Psoas muscle (tissue), 8 donors: Measurements from ENCODE around the gene RPL13. TPM values are rescaled to one million over a fixed set of nuclear protein-coding genes. Genes with fewer than 3 reads are reported as not detected.

Source experiments
- ATAC-seq, 4 donors: fragments of 200-7000 bp; cut with Tn5 transposase; one replicate each; pipeline ENCODE4 v1.9.1; 2020; ENCODE audit warnings: moderate library complexity in 3 of 4, mild to moderate bottlenecking in 2 of 4
- DNase-seq, 2 donors: peaks; one replicate each; pipeline ENCODE4 v3.0.0-alpha.2; 2020
- H3K27ac ChIP-seq: fragments of 200-600 bp; one replicate; pipeline ENCODE4 v1.8.0; 2022
- H3K27me3 ChIP-seq, 3 donors: fragments of 200-600 bp in 1 of 3; one replicate each; pipeline versions ENCODE4 v1.6.1 to v1.8.0; 2013 to 2022; ENCODE audit warnings: low read length in 2 of 3, mild to moderate bottlenecking in 2 of 3, moderate library complexity in 1 of 3; ENCODE audit not compliant: insufficient read depth in 3 of 3
- H3K36me3 ChIP-seq, 2 donors: fragments of 200-600 bp in 1 of 2; one replicate each; pipeline versions ENCODE4 v1.6.1 to v1.8.0; 2013 to 2022; ENCODE audit warnings: low read depth in 1 of 2, mild to moderate bottlenecking in 1 of 2, moderate library complexity in 1 of 2; ENCODE audit not compliant: insufficient read depth in 1 of 2
- H3K4me1 ChIP-seq: fragments of 200-600 bp; one replicate; pipeline ENCODE4 v1.8.0; 2022
- H3K4me3 ChIP-seq: fragments of 200-600 bp; one replicate; pipeline ENCODE4 v1.8.0; 2022; ENCODE audit warnings: mild to moderate bottlenecking
- H3K9me3 ChIP-seq: fragments of 200-600 bp; one replicate; pipeline ENCODE4 v1.8.0; 2022
- CTCF ChIP-seq: fragments of 200-600 bp; IDR thresholded peaks from one replicate; pipeline ENCODE4 v1.8.0; 2022; ENCODE audit warnings: antibody characterized with exemption
- WGBS, 3 donors: extraction: QIAGEN DNeasy Blood & Tissue Kit; methylation state at CpG; one replicate each; pipeline versions ENCODE4 v1.1.6 to v1.1.7; 2013; 5-methylcytosine and 5-hydroxymethylcytosine counted together
- intact Hi-C, 2 donors: fragments of 100-400 bp; cut with DNase I; formaldehyde crosslinking; loops; one replicate each; pipeline versions ENCODE4 v1.11.0 to v1.14.2; 2022
- polyA plus RNA-seq, 3 donors: library from polyadenylated mRNA; stranded (reverse); fragments of 200-250 nt; gene quantifications; one replicate each; pipeline ENCODE4 v1.2.3, GENCODE V29; 2013
- total RNA-seq, 4 donors: library from RNA; stranded (reverse); fragmentation: NEBNext Ultra II Directional in 2 of 4; extraction: Animal tissue kit (Norgen Biotek cat#: 25700) in 2 of 4; gene quantifications; one replicate each; pipeline versions ENCODE4 v1.2.1 to v1.2.4, GENCODE V29; 2021 to 2023
- donor health status: healthy with polysubstance abuse.
- donor health status: DM: no; HTN: no; CAD: no; lungs with moderate emphysema.
- donor health status: Bipolar disorder and iron deficiency.
- donor health status: healthy.
- donor health status: DM: yes; HTN: yes; CAD: no.
- donor health status: DM: no; HTN: no; CAD: no.
- donor health status: DM: no; HTN: no; CAD: no.
- donor health status: DM: yes; HTN: yes; CAD: no.

RPL13 gene
- total and polyA plus RNA-seq, 7 donors, result 1,039 to 7,334 (median 1,769) TPM

- no peaks in the 10 kb centered on the region for H3K27me3 ChIP-seq
- WGBS, 3 donors, result 91 to 94% (median 91%) methylated on average over 45 to 47 of the region's 47 CpGs
- no peaks in the 10 kb centered on the region for H3K36me3 ChIP-seq
- H3K27ac ChIP-seq, result no peak overlapping the region
- no peaks in the 10 kb centered on the region for H3K9me3 ChIP-seq
- DNase-seq (no peak), ATAC-seq (no peak)
- intact Hi-C loops, result no loop called here
- TF ChIP-seq CTCF, result no peak
- H3K4me1 ChIP-seq, result no peaks in the 10 kb centered on the region
- H3K4me3 ChIP-seq, result no peak overlapping the region
Measured at GRCh38 chr16:89595330-89596060, 35.0 kb downstream of the RPL13 start.

- no peaks in the 10 kb centered on the region for H3K27me3 ChIP-seq
- no peak overlapping the region for H3K4me3 ChIP-seq
- H3K27ac ChIP-seq, result no peak overlapping the region
- DNase-seq, result no peak
- no peak for TF ChIP-seq CTCF
- H3K9me3 ChIP-seq, result no peaks in the 10 kb centered on the region
- WGBS, 3 donors, result 58 to 70% (median 66%) methylated on average over 25 of the region's 25 CpGs
- ATAC-seq, result no peak
- no peaks in the 10 kb centered on the region for H3K4me1 ChIP-seq
- H3K36me3 ChIP-seq, result no peaks in the 10 kb centered on the region
- intact Hi-C loops, result no loop called here
Measured at GRCh38 chr16:89596061-89596689, 35.7 kb downstream of the RPL13 start.

GRCh38 chr16:89596957-89597649 is 36.6 kb downstream of the RPL13 start:
- Histone ChIP-seq H3K36me3 (no peaks in the 10 kb centered on the region), H3K27me3 (peaks cover 0 to under 1% (median under 1%) of the 10 kb centered on the region in 3 donors), H3K4me1 (no peaks in the 10 kb centered on the region), H3K27ac (no peak overlapping the region), H3K9me3 (no peaks in the 10 kb centered on the region), H3K4me3 (no peak overlapping the region)
- intact Hi-C loops, result no loop called here
- 76 to 85% (median 81%) methylated on average over 17 to 19 of the region's 19 CpGs for WGBS, 3 donors
- ATAC-seq (no peak), DNase-seq (no peak)
- no peak for TF ChIP-seq CTCF

- 62 to 68% (median 63%) methylated on average over 13 to 14 of the region's 14 CpGs for WGBS, 3 donors
- intact Hi-C loops, result no loop called here
- TF ChIP-seq CTCF, result no peak
Measured at GRCh38 chr16:89598199-89598598, 37.7 kb downstream of the RPL13 start.

More at GRCh38 chr16:89598199-89598598, 37.7 kb downstream of the RPL13 start:
- H3K27ac ChIP-seq, result no peak overlapping the region
- ATAC-seq (no peak), DNase-seq (no peak)
- no peak overlapping the region for H3K4me3 ChIP-seq
- H3K36me3 ChIP-seq, result no peaks in the 10 kb centered on the region
- H3K27me3 ChIP-seq, result peaks cover 0 to 11% (median 3%) of the 10 kb centered on the region in 3 donors
- no peaks in the 10 kb centered on the region for H3K9me3 ChIP-seq
- no peaks in the 10 kb centered on the region for H3K4me1 ChIP-seq
